B cell (primary cell): ENCODE data around the gene PCGF1. TPM values are rescaled to one million over a fixed set of nuclear protein-coding genes. Genes with fewer than 3 reads are reported as not detected.

Experiments
- ATAC-seq: fragments of 200-7000 bp; cut with Tn5 transposase; one replicate; pipeline ENCODE4 v1.10.0; 2021; ENCODE audit warnings: low read depth, mild to moderate bottlenecking, moderate number of reproducible peaks, moderate library complexity
- CTCF ChIA-PET: fragments of 350-600 bp; sonication (Branson Sonifier 250); formaldehyde crosslinking; loops from one replicate; lab custom pipeline; 2021; ENCODE audit warnings: antibody characterized with exemption, inconsistent platforms; lab: Charles Lee
- POLR2A ChIA-PET: fragments of 350-600 bp; sonication (Branson Sonifier 250); formaldehyde crosslinking; loops from one replicate; lab custom pipeline; 2021; ENCODE audit warnings: antibody characterized with exemption; lab: Charles Lee
- DNase-seq: peaks from one replicate; pipeline ENCODE4 v3.0.0; 2013
- H2AFZ ChIP-seq: 2 replicates; pipeline ENCODE4 v1.6.1; 2012; ENCODE audit warnings: mild to moderate bottlenecking, low read depth, low read length; ENCODE audit not compliant: insufficient read depth, poor library complexity, severe bottlenecking
- H3K27ac ChIP-seq, 2 donors: 1 replicate in 1 of 2; 2 replicates in 1 of 2; pipeline ENCODE4 v1.5.1; 2012 to 2013; ENCODE audit warnings: low read length in 2 of 2, mild to moderate bottlenecking in 2 of 2, moderate library complexity in 1 of 2
- H3K27me3 ChIP-seq, 4 experiments: fragments of 200-600 bp in 1 of 4; sonication (generic) in 1 of 4; replicated peaks in 1 of 4; 1 replicate in 2 of 4; 2 replicates in 2 of 4; pipeline versions ENCODE4 v1.6.1 to v1.7.0; 2013 to 2016; ENCODE audit warnings: low read length in 3 of 4, mild to moderate bottlenecking in 2 of 4, mixed read lengths in 1 of 4, moderate library complexity in 1 of 4; ENCODE audit not compliant: insufficient read depth in 4 of 4, control insufficient read depth in 3 of 4; ENCODE audit errors: control extremely low read depth in 1 of 4
- H3K36me3 ChIP-seq, 2 experiments: replicated peaks in 1 of 2; 1 replicate in 1 of 2; 2 replicates in 1 of 2; pipeline versions ENCODE4 v1.6.1 to v1.7.1; 2013; ENCODE audit warnings: low read length in 1 of 2; ENCODE audit not compliant: insufficient read depth in 2 of 2, control insufficient read depth in 1 of 2; ENCODE audit errors: control extremely low read depth in 1 of 2, extremely low read depth in 1 of 2
- H3K4me1 ChIP-seq, 2 donors: fragments of 200-600 bp in 1 of 2; sonication (generic) in 1 of 2; 1 replicate in 1 of 2; 2 replicates in 1 of 2; pipeline versions ENCODE4 v1.5.1 to v1.6.1; 2013 to 2017; ENCODE audit warnings: low read length in 2 of 2; ENCODE audit not compliant: control insufficient read depth in 2 of 2, insufficient read depth in 2 of 2
- H3K4me2 ChIP-seq: replicated peaks from 2 replicates; pipeline ENCODE3; 2012; ENCODE audit warnings: mild to moderate bottlenecking, low read depth, low read length; ENCODE audit not compliant: poor library complexity, severe bottlenecking
- H3K4me3 ChIP-seq, 5 experiments: fragments of 200-600 bp in 1 of 5; sonication (generic) in 1 of 5; 1 replicate in 3 of 5; 2 replicates in 2 of 5; pipeline versions ENCODE4 v1.5.1 to v1.7.0; 2011 to 2016; ENCODE audit warnings: low read length in 4 of 5, mild to moderate bottlenecking in 4 of 5, low read depth in 2 of 5, control low read depth in 1 of 5, moderate library complexity in 1 of 5; ENCODE audit not compliant: insufficient read depth in 1 of 5; ENCODE audit errors: control extremely low read depth in 1 of 5, extremely low read depth in 1 of 5
- H3K79me2 ChIP-seq: fragments of 200-600 bp; sonication (generic); one replicate; pipeline ENCODE4 v1.6.0; 2016; ENCODE audit warnings: low read length; ENCODE audit not compliant: control insufficient read depth, insufficient read depth
- H3K9ac ChIP-seq: fragments of 200-600 bp; sonication (generic); 2 replicates; pipeline ENCODE4 v1.6.1; 2017; ENCODE audit warnings: mild to moderate bottlenecking, low read length, moderate library complexity
- H3K9me3 ChIP-seq, 3 donors: one replicate each; pipeline versions ENCODE4 v1.6.1 to v1.7.1; 2013; ENCODE audit warnings: low read length in 2 of 3; ENCODE audit not compliant: control insufficient read depth in 2 of 3, insufficient read depth in 1 of 3; ENCODE audit errors: control extremely low read depth in 1 of 3
- H4K20me1 ChIP-seq: 2 replicates; pipeline ENCODE4 v1.6.0; 2012; ENCODE audit warnings: mild to moderate bottlenecking, low read length; ENCODE audit not compliant: insufficient read depth, control insufficient read depth, poor library complexity, severe bottlenecking
- H3K27ac Mint-ChIP-seq: one replicate; pipeline ENCODE4 v1.8.0; 2021; ENCODE audit warnings: mixed read lengths
- H3K27me3 Mint-ChIP-seq: one replicate; pipeline ENCODE4 v1.8.0; 2021; ENCODE audit warnings: mixed read lengths
- H3K4me1 Mint-ChIP-seq: one replicate; pipeline ENCODE4 v1.8.0; 2021; ENCODE audit warnings: mixed read lengths
- H3K4me3 Mint-ChIP-seq: one replicate; pipeline ENCODE4 v1.8.0; 2021; ENCODE audit warnings: mixed read lengths
- H3K9me3 Mint-ChIP-seq: one replicate; pipeline ENCODE4 v1.8.0; 2022; ENCODE audit warnings: mixed read lengths; ENCODE audit not compliant: insufficient read depth
- EZH2 ChIP-seq: IDR thresholded peaks from 2 replicates; pipeline ENCODE4 v1.6.1; 2012; ENCODE audit warnings: borderline replicate concordance, low read depth, mild to moderate bottlenecking, moderate library complexity, low read length; ENCODE audit not compliant: insufficient read depth, poor library complexity, severe bottlenecking
- WGBS: methylation state at CpG from one replicate; pipeline ENCODE4 v1.1.5; 2013; ENCODE audit warnings: missing lambda C conversion rate; ENCODE audit not compliant: insufficient coverage; 5-methylcytosine and 5-hydroxymethylcytosine counted together
- intact Hi-C: fragments of 100-400 bp; cut with micrococcal nuclease; formaldehyde crosslinking; loops from one replicate; pipeline ENCODE4 v1.10.0; 2022
- polyA plus RNA-seq: library from polyadenylated mRNA; depleted of rRNA; stranded (reverse); fragments of >200 nt; gene quantifications from 2 replicates; pipeline ENCODE4 v1.2.3, GENCODE V29; 2012
- total RNA-seq, 2 donors: library from RNA; stranded (reverse); fragments of 120-200 nt in 1 of 2; gene quantifications; 1 replicate in 1 of 2; 2 replicates in 1 of 2; pipeline versions ENCODE4 v1.2.3 to v1.2.4, GENCODE V29; 2013 to 2022
- TF ChIP-seq, protein P1 (sequence below): fragments of 200-600 bp; IDR thresholded peaks from one replicate; pipeline ENCODE4 v1.8.0; 2022; ENCODE audit warnings: antibody characterized with exemption, mild to moderate bottlenecking

The PCGF1 gene
- total and polyA plus RNA-seq, 2 donors (not counting 1 experiment from before 2014, with no cell fraction given) = 21.9 to 40.1 TPM

GRCh38 chr2:74499267-74499939 is 8.1 kb downstream of the PCGF1 start, which contains the start of gene LBX2:
Gene LBX2, minus strand, starts transcription at chr2:74499603. Its CDS starts 66 bp downstream, at chr2:74499537.
- peaks cover 57% of the 10 kb centered on the region for H3K27me3 Mint-ChIP-seq
- H4K20me1 ChIP-seq = no peaks in the 10 kb centered on the region
- no peak within 1 kb of the TSS for H3K27ac ChIP-seq
- CTCF ChIA-PET = interaction anchor here (1.7 to 3.0 kb wide), 2 partner anchors 14 to 87 kb away, joined by 4 to 11 read pairs; no protein-coding TSS in a partner anchor
- peaks cover 52% of the 10 kb centered on the region for H3K4me1 Mint-ChIP-seq
- peaks cover 0 to 31% (median 0%) of the 10 kb centered on the region in 3 donors for H3K9me3 ChIP-seq
- POLR2A ChIA-PET = interaction anchor here (0.6 to 1.9 kb wide), 4 partner anchors 8 to 124 kb away, joined by 3 to 7 read pairs (median 4); partner anchors contain the start of gene PCGF1
- 5% methylated on average over 59 of the region's 65 CpGs for WGBS
- H3K27ac Mint-ChIP-seq = peak within 1 kb of the TSS; percentile 64
- no peaks in the 10 kb centered on the region for H3K9me3 Mint-ChIP-seq
- H3K4me1 ChIP-seq = peaks cover 49 to 54% of the 10 kb centered on the region in 2 donors
- ATAC-seq (no peak), DNase-seq (peak; percentile 61)
- intact Hi-C loops = loop anchor here (5.0 kb wide), 1 partner anchor 33 kb away; no protein-coding TSS in a partner anchor
- H2AFZ ChIP-seq = peak within 1 kb of the TSS; percentile 64
- H3K4me3 Mint-ChIP-seq = peak within 1 kb of the TSS; percentile 92
- TF ChIP-seq, protein P1, sequence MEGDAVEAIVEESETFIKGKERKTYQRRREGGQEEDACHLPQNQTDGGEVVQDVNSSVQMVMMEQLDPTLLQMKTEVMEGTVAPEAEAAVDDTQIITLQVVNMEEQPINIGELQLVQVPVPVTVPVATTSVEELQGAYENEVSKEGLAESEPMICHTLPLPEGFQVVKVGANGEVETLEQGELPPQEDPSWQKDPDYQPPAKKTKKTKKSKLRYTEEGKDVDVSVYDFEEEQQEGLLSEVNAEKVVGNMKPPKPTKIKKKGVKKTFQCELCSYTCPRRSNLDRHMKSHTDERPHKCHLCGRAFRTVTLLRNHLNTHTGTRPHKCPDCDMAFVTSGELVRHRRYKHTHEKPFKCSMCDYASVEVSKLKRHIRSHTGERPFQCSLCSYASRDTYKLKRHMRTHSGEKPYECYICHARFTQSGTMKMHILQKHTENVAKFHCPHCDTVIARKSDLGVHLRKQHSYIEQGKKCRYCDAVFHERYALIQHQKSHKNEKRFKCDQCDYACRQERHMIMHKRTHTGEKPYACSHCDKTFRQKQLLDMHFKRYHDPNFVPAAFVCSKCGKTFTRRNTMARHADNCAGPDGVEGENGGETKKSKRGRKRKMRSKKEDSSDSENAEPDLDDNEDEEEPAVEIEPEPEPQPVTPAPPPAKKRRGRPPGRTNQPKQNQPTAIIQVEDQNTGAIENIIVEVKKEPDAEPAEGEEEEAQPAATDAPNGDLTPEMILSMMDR = no peak
- TF ChIP-seq EZH2 = peak; percentile 81
- H3K9ac ChIP-seq = peak within 1 kb of the TSS; percentile 70
- H3K36me3 ChIP-seq = peaks cover 0 to 2% of the 10 kb centered on the region in 2 experiments
- peak within 1 kb of the TSS; percentile 26 to 69 (median 38) for H3K4me3 ChIP-seq
- H3K79me2 ChIP-seq = no peaks in the 10 kb centered on the region
- peaks cover 0 to 74% (median 38%) of the 10 kb centered on the region in 4 experiments for H3K27me3 ChIP-seq
- peak within 1 kb of the TSS; percentile 91 for H3K4me2 ChIP-seq
